Stimulated activated CD4-positive, alpha-beta T cell treated with anti-CD3 and anti-CD28 coated beads, Interleukin-4, amount 100 ng/mL, for 48 hours (primary cell): ENCODE measurements around the gene SMDT1.

Experiments used
- DNase-seq, 2 donors: peaks; one replicate each; pipeline ENCODE4 v3.0.0-alpha.2; 2020; ENCODE audit warnings: low read depth in 2 of 2

SMDT1 gene

DNA sequence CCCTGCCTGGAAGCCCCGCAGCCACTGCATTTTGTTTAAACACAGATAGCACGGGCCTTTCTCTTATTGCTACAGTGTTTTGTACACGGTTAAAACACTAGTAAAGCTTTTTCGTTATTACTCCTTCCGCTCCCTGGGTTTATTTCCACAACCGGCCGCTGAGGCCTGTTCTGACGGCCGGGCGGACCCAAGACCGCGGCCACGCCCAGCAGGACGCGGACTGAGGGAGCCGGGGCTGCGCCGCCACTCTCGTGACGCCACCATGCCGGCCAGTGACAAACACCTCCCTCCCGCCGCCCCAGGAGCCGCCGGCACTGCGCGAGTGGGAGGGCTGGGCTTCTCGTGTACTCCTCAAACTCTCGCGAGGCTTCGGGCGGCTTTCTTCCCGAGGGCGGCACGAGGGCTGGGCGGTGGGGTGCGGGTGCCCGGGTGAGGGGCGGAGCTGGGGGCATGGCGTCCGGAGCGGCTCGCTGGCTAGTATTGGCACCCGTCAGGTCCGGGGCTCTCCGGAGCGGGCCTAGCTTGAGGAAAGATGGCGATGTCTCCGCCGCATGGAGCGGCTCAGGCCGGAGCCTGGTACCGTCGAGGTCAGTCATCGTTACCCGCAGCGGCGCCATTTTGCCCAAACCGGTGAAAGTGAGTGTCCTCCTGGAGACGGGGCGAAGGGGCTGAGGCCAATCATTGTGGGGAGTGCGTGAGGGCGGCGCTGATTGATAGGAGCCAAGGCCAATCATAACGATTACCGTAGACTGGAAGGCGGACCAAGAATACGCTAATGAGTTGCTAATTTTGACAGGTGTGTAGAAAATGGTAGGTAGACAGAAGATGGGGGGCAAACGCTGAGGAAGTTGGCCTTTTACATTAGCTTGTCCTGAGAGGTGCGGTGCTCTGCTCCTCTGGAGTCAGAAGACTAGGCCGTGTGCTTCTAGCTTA is at the start of gene SMDT1:
SMDT1 (plus strand) TSS at position 382 of the 933 bp plus-strand sequence; CDS start at position 451, 69 bp downstream.
- peak; percentile 96 to 99 for DNase-seq

DNA sequence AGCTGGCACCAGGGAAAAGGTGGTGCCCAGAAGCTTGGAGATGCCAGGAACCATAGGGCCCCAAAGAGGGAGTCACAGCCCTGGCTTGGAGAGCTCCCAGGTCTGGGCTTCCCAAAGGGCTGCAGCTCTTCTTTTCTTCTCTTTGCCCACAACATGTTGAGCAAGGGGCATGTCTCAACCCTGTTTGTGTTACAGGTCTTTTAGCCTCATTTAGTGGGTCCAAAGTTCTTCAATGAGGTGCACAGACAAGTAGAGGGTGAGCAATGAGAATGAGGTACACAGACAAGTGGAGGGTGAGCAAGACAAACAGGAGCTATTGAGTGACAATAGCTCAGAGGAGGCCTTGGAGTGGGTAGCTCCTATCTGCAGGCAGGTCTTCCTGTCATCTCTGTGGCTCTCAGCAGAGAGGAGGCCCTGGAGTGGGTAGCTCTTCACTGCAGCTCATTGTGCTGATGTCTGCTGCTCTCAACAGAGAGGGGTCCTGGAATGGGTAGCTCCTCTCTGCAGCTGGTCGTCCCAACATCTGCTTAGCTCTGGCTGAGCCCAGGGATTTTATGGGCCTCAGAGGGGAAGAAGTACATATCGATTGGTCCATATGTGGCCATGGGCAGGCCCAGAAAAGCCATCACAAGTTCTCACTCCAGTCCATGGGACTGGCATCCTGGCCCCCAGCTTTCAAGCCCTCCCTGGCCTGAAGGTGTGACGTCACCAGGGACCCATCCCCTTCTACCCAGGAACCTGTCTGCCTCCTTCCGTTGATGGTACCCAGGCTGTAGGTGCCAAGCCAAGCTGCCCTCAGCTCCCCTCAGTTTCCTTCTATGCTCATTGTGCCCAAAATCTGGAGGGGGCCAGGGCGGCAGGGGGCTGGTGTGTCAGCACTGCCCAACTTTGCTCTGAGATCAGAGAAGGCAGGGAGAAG is 46.0 kb upstream of the SMDT1 start:
- no peak for DNase-seq

DNA sequence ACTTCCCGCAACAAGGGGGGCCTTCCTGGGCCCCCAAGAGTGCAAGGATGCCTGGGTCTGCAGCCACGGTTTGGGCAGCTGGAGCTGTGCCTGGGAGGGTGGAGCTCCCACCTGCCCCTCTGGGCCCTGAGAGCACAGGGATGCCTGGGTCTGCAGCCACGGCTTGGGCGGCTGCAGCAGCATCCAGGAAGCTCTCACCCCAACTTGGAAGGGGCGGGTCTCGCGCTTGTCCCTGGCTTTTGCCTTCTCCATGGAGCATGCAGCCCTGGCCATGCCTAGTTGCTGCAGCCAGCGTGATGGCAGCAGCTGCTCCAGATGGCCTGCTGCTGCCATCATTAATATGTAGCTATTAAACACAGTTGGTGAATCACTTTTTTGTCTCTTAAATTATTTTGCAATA is 44.2 kb upstream of the SMDT1 start:
- no peak for DNase-seq

DNA sequence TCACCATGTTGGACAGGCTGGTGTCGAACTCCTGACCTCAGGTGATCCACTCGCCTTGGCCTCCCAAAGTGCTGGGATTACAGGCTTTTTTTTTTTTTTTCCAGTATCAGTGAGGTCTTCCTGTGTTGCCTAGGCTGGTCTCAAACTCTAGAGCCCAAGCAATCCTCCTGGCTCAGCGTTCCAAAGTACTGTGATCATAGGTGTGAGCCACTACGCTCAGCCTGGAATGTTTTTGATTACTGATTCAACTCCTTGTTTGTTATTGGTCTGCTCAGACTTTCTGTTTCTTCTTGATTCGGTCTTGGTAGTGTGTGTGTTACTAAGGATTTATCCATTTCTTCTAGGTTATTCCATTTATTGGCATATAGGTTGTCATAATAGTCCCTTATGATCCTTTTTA is 40.2 kb upstream of the SMDT1 start:
- no peak for DNase-seq

DNA sequence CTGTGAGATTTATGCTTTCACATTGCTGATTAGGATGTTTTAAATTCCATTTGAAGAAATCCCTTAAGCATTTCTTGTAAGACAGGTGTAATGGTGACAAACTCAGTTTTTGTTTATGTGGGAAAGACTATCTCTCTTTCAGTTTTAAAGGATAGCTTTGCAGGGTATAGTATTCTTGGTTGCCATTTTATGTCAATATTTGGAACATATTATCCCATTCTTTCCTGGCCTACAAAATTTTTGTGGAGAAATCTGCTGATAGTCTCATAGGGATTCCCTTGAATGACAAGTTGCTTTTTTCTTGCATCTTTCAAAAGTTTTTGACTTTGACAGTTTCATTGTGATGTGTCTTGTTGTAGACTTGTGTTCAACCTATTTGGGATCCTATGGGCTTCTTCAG is 37.7 kb upstream of the SMDT1 start:
- no peak for DNase-seq

DNA sequence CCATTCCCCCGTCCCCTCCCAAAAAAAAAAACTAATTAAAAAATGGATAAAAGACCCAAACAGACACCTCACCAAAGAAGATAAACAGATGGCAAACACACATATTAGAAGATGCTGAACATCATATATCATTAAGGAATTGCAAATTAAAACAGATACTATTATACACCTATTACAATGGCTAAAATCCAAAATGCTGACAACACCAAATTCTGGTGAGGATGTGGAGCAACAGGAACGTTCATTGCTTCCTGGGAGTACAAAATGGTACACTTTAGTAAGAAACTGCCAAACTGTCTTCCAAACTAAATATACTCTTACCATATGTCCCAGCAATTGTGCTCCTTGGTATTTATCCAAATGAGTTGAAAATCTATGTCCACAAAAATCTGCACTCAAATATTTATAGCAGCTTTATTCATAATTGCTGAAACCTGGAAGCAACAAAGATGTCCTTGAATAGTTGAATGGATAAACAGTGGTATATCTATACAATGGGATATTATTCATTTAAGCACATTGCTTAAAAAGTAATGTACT is 28.8 kb upstream of the SMDT1 start:
- DNase-seq: no peak

GRCh38 chr22:42052765-42053164 is 26.7 kb upstream of the SMDT1 start:
- DNase-seq: no peak

- DNase-seq: no peak
Measured at GRCh38 chr22:42056757-42057511, 22.6 kb upstream of the SMDT1 start.

GRCh38 chr22:42060489-42060888 is 19.0 kb upstream of the SMDT1 start:
- DNase-seq: no peak

DNA sequence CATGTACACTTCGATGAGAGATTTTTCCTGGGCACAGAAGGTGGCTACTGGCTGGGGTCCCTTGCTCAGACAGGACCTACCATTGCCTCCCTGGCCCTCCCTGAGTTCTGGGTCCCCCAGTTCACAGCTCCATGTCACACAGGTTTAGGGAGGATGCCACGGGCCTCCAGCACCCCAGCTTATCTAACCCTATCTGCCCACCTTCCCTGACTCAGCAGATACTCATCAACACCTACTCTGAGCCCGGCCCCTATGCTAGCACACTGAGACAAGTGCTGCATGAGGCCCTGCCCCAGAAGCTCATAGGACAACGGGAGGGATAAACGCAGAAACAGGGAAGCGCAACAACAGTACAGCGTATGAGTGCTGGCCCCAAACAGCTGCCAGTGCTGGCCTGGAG is 18.5 kb upstream of the SMDT1 start:
- DNase-seq: no peak

- DNase-seq: no peak
Measured at GRCh38 chr22:42062506-42063170, 16.9 kb upstream of the SMDT1 start.

- DNase-seq: no peak
Measured at GRCh38 chr22:42064629-42065028, 14.9 kb upstream of the SMDT1 start.

- DNase-seq: no peak
Measured at GRCh38 chr22:42065438-42066125, 13.9 kb upstream of the SMDT1 start.

GRCh38 chr22:42066126-42066761 is 13.3 kb upstream of the SMDT1 start:
- DNase-seq: no peak

GRCh38 chr22:42066937-42067336 is 12.6 kb upstream of the SMDT1 start:
- no peak for DNase-seq

GRCh38 chr22:42067671-42068251 is 11.7 kb upstream of the SMDT1 start:
- no peak for DNase-seq

DNA sequence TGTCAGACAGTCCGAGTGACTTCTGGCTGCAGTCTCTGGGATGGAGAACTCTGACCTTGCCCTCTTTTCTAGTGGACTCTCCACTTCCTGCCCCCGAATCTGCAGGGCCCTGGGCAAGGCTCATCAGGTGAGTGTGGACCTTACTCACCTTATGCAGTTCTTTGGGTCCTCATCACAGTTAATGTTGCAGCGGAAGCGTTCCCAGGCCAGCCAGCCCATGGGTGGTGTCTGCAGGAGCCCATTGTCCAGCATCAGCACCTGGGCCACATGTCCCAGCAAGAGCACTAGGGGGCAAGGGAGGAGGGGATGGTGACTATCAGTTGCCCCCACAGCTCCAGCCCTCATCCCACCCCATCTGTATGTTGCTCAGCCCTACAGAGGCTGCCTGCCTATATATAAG is 11.2 kb upstream of the SMDT1 start:
- no peak for DNase-seq

- no peak for DNase-seq
Measured at GRCh38 chr22:42069801-42070516, 9.5 kb upstream of the SMDT1 start.
